ENCODE measurements around the gene RAP1GAP2.
"Not testable (repeated sequence)": the region's sequence is repeated elsewhere in the genome, so short reads cannot be mapped to it uniquely, and the experiment has no call there.

Gene RAP1GAP2

DNA sequence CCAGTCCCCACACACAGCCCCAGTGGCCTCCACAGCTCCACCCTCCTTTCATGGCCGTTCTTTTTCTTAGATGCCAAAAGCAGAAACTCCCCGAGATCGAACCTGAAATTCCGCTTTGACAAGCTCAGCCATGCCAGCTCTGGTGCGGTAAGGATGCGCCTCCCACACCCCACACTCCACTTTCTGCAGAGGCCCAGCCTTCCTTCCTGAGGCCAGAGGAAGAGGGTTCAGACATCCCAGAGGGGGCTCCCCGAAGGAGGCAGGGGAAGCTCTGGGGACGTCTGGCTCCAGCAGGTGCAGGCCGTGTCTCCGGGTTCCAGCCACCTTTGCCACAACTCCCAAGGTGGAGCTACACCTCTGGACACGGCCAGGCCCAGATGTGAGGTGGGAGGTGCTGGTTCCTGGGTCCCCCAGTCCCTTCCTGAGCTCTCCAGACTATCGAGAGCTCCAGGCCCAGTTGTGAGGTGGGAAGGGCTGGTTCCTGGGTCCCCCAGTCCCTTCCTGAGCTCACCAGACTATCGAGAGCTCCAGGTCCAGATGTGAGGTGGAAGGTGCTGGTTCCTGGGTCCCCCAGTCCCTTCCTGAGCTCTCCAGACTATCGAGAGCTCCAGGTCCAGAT is 234.7 kb downstream of the RAP1GAP2 start:
- not testable (repeated sequence) for DNase-seq

DNA sequence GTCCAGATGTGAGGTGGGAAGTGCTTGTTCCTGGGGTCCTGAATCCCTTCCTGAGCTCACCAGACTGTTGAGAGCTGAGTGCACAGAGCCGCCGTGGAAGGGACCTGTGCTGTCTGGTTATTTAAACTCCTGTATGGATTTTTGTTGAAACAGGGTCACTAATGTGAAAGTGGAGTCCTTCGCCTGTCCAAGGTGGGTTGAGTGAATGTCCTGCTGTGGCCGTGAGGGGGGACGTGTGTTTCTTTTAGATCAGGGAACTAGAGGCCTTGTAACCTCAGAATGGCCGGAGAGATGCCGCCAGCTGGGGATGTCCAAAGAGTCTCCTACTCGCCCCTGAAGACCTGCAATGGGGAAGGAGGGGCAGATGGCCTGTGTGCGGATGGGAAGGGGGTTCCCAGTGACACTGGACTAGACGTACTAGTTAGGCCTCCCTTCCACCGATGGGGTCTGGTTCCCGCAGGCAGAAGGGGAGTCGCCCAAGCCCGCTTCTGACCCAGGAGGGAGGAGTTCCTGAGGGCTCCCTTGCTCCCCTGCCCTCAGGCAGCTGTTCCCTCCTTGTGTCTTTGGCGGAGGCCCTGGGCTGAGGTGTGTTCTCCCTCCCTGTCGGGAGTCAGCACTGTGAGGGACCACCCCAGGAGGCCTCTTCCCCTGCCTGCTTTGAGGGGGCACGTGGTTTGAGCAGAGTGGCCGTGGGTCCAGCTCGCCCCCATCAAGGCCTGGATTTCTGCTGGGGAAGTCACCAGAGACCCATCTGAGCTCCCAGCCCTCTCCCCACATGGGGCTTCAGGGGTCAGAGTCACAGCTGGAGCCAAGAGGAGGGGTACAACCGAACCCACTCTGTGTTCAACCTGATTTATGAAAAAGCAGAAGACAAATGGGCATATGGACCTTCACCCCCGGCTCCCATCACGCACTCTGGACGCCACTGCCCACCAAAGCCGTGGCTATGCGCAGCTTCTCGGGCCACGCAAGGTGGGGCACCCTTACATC is 236.3 kb downstream of the RAP1GAP2 start:
- no peak for DNase-seq

GRCh38 chr17:3033248-3033640 is 237.0 kb downstream of the RAP1GAP2 start:
- DNase-seq: no peak

GRCh38 chr17:3033741-3034577 is 237.7 kb downstream of the RAP1GAP2 start:
- no peak for DNase-seq

GRCh38 chr17:3034578-3034920 is 238.3 kb downstream of the RAP1GAP2 start:
- no peak for DNase-seq

GRCh38 chr17:3035256-3035967 is 239.2 kb downstream of the RAP1GAP2 start:
- no peak for DNase-seq

DNA sequence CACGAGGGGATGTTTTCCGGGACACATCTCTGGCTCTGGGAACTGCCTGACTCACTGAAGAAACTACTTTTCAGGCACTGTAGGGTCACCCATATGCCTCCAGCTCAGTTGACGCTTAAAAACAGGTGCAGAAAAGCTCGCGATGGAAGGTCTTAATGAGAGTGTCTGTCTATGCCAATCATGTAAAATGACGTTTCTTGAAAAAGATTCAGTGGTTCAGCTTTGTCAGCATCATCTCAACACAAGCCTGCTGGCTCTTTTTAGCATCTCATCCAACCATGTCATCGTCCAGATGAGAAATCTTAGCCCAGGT is 239.7 kb downstream of the RAP1GAP2 start:
- DNase-seq: no peak

- no peak for DNase-seq
Observed at GRCh38 chr17:3036800-3037199, 240.6 kb downstream of the RAP1GAP2 start.

GRCh38 chr17:3037259-3037658 is 241.0 kb downstream of the RAP1GAP2 start:
- no peak for DNase-seq

- DNase-seq: no peak
Observed at GRCh38 chr17:3038941-3039340, 242.7 kb downstream of the RAP1GAP2 start.

- DNase-seq: no peak
Observed at GRCh38 chr17:3039736-3040135, 243.5 kb downstream of the RAP1GAP2 start.

- no peak for DNase-seq
Observed at GRCh38 chr17:3040882-3041281, 244.6 kb downstream of the RAP1GAP2 start.

- no peak for DNase-seq
Observed at GRCh38 chr17:3043737-3044365, 247.6 kb downstream of the RAP1GAP2 start.

DNA sequence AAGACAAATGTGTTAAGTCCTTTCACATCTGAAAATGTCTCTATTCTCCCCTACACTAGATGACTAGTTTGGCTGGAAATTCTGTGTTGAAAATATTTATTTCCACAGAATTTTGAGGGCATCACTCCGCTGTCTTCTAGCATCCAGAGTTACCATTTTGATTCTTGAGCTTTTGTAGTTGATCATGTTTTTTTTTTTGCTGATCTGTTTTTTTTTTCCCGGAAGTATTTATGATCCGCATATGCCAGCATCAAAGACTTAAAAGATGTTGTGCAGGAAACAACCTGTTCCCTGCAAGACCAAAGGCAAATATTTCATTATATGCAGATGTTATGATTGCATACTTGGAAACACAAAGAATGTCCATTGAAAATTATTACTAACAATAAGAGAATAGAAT is 250.5 kb downstream of the RAP1GAP2 start:
- no peak for DNase-seq

DNA sequence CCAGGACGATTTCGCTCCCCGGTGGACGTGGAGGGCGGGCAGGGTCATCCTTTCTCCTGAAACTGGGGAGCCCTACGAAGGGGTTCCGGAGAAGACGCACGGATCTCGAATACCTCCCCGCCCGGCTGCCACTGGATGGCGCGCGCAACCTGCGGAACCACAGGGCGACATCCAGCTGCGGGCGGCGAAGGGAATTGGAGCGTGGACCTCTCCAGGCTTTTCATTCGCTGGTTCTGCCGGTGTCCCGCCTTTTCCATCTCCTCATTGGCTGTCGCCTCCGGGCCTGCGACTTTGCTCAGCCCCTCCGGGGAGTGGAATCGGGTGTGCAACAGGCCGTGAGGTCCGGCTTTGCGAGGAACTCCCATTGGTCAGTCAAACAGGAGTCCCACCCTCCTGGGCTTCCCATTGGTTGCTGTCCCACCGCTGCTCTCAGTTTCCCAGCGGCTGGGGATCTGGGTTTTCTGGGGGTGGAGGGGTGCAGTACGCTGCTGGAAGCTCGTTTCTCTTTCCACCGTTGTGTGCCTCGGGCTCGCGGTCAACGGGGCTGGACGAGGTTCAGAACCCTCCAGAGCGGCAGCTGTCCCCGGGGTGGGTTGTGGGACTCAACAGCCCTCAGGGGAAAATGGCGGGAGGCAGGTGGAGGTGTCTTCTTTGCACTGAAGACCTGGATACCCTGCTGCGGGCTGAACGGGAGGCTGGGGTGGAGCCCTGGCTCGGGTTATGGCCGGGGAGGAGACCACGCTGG is 252.7 kb downstream of the RAP1GAP2 start:
- peak; percentile 89 to 94 for DNase-seq

DNA sequence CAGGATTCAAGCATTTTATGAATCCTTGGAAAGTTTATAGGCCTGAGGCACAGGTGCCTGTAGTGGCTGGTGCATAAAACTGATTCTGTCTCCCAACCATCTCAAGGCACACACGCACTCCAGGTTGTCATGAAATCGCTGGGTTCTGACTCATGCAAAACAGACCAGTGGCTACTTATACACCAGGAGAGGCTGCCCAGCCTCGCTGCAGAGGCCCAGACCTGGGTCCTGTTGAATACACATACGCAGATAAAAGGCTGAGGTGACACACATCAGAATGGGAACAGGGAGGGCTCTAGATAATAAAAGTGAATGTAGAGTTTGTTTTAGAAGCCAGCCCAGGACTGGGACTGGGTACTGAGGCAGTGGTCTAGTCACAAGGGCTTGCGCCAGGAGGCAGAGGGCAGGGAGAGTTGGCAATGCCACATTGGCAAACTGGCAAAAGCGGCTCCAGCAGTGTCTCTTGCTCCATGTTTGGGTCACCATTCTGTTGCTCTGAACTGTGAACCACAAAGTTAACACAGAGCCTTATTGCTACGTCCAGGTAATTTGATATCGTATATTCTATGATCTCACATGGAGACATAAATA is 253.6 kb downstream of the RAP1GAP2 start:
- no peak for DNase-seq

DNA sequence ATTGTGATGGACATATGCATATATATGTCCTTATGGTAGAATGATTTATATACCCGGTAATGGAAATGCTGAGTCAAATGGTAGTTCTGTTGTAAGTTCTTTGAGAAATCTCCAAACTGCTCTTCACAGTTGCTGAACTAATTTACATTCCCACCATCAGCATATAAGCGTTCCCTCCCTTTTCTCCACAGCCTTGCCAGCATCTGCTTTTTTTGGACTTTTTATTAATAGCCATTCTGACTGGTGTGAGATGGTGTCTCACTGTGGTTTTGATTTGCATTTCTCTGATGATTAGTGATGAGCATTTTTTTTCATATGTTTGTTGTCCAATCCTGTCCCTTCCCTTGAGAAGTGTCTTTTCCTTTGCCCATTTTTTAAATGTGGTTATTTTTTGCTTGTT is 258.6 kb downstream of the RAP1GAP2 start:
- not testable (repeated sequence) for DNase-seq

- not testable (repeated sequence) for DNase-seq
Observed at GRCh38 chr17:3062824-3063377, 266.7 kb downstream of the RAP1GAP2 start.

- not testable (repeated sequence) for DNase-seq
Observed at GRCh38 chr17:3063507-3063906, 267.3 kb downstream of the RAP1GAP2 start, which contains the start of gene OR1D5. OR1D5 (minus strand) TSS chr17:3063607; CDS start chr17:3063607, 0 bp downstream.

GRCh38 chr17:3065192-3065591 is 269.0 kb downstream of the RAP1GAP2 start:
- DNase-seq: not testable (repeated sequence)

DNA sequence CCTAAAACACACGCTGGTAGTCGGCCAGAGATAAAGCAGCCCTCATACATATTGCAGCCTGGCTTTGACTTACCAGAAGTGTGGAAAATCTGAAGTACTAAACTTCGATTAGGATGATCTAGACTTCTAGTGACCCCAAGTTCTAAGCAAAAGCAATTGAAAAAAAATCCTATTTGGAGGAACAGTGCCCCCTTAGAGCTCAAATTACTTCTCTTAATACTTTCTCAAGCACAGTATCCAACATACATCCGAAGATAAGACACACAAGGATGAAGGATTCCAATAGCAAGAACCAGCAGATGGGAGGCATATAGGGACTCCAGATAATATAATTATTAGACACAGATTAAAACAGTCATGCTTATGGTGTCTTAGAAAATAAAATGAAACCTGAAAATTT is 277.6 kb downstream of the RAP1GAP2 start:
- not testable (repeated sequence) for DNase-seq

Data from stimulated activated CD4-positive, alpha-beta T cell treated with anti-CD3 and anti-CD28 coated beads, Interleukin-4, amount 100 ng/mL, for 4 hours (primary cell).